Measurements from ENCODE around the gene ORC1.
"Not testable (repeated sequence)": the region's sequence is repeated elsewhere in the genome, so short reads cannot be mapped to it uniquely, and the experiment has no call there.

Gene ORC1

DNA sequence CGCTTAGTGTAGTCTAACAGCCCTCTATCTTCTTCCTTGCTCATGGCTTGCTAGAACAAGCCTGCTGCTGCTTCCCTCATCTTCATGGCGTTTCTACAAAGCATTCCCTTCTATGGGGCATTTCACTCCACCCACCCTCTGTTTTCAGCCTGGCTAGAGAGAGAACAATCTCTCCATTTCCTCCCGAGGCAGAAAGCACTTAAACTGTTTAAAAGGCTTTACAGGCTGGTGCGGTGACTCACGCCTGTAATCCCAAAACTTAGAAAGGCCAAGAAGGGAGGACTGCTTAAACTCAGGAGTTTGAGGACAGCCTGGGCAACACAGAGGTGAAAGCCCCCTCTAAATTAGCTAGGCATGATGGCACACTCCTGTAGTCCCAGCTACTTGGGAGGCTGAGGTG is 17.8 kb downstream of the ORC1 start:
- no peak for DNase-seq

DNA sequence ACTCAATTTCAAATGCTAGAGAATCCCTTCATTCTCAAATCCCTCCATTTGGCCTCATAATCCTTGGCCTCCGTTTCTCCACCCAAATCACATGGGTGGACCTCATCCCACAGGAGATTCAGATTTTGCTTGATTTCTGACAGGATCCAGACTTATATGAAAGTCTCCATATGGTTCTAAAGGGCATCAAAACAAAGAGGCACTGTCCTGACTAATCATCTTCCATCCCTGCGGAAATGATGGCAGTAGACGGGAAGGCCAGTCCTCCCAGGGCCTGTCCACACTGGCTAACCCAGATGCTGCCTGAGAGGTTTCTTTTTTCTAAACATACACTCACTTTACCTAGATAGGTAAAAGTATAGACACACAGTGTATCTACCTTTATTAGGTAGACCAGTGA is 18.8 kb downstream of the ORC1 start:
- DNase-seq = no peak

DNA sequence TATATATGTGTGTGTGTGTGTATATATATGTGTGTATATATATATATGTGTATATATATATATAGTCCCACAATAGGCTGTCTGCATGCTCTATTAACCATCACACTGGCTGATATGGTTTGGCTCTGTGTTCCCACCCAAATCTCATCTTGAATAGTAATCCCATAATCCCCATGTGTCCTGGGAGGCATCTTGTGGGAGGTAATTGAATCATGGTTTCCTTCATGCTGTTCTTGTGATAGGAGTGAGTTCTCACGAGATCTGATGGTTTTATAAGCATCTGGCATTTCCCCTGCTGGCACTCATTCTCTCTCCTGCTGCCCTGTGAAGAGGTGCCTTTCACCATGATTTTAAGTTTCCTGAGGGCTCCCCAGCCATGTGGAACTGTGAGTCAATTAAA is 34.4 kb downstream of the ORC1 start:
- DNase-seq = not testable (repeated sequence)

DNA sequence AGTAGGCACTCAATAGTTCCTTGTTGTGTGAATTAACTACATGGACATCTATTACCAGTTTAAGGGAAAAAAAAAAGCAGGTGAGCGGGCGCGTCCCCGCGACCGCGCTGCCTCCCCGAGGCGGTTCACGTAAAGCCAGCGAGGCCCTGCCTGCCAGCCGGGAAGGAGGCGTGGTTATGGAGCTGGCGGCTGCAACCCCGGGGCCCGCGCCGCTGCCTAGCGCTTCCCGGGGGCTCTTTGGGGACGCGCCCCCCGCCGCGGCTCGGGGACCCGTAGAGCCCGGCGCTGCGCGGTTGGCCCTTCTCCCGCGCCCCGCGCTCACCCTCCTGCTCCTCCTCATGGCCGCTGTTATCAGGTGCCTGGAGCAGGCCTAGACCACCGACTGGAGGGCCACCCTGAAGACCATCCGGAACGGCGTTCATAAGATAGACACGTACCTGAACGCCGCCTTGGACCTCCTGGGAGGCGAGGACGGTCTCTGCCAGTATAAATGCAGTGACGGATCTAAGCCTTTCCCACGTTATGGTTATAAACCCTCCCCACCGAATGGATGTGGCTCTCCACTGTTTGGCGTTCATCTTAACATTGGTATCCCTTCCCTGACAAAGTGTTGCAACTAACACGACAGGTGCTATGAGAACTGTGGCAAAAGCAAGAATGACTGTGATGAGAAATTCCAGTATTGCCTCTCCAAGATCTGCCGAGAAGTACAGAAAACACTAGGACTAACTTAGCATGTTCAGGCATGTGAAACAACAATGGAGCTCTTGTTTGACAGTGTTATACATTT is 35.6 kb downstream of the ORC1 start:
- DNase-seq = peak in 30 of 51 donors; percentile 3 to 56 (median 26)

DNA sequence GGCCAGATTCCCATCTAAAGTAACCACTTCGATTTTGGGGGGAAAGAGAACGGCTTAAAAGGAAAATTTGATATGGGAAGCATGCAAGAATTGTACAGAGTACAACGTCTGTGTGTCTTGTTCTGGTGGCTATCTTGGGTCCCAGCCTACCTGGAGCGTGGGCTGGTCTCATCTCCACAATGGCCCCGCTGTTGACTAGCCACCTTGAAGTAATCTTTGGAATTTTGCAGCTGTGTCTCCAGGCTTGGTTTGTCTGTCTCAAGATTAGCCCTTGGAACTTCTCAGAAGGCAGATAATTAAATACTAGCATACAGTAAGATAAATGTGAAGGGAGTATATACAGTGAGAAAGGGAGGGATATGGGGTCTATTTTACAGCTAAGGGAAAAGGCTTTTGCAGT is 37.0 kb downstream of the ORC1 start:
- DNase-seq = no peak

DNA sequence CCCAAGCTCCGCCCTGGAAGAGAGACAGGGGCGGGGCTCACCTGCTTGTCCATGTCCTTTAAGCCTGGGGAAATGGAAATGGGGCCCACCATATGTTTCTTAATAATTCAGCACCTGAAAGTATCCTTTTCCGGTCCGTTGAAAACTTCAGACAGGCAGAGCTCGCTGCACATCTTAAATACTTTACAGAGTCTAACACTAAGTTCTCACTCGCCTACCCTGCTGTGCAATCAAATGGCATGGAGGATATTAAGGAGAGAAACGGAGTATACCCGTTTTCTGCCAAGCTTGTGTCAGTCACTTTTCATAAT is 37.8 kb downstream of the ORC1 start:
- no peak for DNase-seq

DNA sequence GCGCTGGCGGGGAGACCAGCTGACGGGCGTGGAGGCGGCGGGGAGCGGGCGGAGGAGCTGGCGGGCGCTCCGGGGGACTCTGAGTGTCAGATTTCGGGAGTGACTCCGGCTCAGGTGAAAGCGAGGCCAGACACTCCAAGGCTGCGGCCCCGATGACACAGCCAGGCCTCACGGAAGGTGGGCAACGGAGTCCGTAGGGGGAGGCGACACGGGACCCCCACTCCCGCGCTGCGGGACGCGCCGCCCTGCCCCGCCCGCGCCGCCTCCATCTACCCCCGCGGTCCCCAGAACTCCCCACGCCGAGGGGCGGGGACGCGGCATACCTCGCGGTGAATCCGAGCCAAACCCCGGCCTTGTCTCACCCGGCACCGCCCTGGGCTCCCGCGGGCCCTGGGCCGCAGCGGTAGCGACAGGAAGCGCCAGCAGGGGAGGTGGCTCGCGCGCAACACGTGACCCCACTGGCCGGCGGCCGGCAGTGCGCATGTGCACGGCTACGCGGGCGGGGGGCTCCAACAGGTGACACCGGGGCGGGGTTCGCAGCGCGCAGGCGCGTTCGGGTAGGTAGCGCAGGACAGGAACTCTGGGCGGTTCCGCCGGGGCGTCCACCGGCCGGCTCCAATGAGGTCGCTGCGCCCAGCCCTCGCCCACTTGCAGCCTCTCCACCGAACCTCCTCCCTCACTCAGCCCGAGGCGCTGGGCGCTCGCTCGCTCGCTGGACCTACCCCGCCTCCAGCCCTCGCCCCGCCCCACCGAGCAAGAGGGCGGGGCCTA is 38.3 kb downstream of the ORC1 start, which contains the start of gene CC2D1B:
CC2D1B (minus strand) TSS at position 460 of the 771 bp plus-strand sequence. CDS start 1,585 bp downstream, outside the sequence.
- DNase-seq = peak; percentile 74 to 97 (median 91)

DNA sequence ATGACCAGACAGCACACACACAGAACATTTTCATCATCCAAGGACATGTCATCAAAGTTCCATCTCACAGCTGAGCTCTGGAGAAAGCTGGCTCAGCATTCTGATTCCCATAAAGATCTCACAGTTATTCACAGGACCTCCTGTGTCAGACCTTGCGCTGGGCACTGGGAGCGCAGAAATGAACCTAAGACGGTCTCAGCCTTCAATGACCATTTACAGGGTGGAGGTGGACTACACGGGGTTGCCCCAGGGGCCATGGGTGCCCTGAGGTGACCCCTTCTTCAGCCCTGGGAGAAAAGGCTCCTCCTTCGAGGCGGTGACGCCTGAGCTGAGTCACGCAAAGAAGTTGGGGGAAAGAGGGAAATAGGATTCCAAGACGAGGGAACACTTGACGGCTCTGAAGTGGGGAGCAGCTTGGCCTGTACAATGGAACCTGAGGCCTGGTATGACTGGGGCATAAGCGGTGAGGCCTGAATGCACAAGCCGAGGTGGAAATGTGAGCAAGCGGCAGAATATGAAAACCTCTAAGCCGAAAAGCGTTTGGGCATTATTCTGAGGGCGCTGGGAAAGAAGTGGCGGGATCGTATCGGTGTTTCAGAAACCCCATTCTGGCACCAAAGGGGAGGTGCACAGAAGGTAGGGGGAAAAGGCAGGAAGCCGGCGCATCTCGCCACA is 39.0 kb downstream of the ORC1 start:
- peak in 25 of 51 donors; percentile 5 to 71 (median 36) for DNase-seq

DNA sequence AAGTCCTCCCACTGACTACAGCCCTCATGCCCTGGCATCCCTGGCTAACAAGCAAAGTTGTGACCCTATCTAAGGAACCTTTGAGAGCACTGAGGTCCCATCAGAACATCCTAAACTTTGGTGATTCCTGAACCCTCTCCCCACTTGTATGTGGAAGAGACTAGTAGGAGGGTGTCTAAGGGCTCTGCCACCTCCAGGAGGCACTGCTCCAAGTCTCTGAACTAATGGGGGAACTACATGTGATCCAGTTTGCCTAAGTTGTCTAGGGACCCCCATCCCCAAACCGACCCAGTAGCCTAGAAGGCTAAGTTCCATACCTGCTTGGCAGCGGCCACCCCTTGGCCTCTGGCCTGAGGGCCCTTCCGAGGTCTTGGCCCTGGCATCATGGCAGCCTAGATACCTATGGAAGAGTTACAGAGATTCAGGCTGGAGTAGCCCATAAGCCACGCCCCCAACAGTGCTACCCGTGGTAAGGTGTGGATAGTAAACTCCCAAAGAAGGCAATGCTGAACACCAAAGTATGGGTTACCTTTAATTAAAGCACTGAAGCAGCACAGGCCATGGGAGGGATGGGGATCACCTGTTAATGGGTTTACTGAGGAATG is 39.9 kb downstream of the ORC1 start:
- no peak for DNase-seq

DNA sequence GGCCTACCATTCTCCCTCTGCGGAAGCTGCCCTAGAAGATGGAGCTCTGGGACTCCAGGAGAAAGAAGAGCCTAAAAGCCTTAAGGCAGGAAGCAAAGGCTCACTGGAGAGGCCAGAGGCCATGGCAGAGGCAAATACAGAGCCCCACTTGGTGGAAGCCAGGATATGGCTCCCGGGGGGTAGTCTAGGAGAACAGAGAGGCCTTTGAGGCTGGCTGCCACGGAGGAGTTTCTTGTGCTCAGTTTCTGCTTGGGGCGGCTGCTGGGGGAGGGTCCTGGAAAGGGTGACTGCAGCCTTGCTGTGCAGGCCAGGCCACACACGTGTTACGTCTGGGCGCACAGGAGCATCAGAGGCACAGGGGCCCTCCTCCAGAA is 43.6 kb downstream of the ORC1 start:
- DNase-seq = no peak

DNA sequence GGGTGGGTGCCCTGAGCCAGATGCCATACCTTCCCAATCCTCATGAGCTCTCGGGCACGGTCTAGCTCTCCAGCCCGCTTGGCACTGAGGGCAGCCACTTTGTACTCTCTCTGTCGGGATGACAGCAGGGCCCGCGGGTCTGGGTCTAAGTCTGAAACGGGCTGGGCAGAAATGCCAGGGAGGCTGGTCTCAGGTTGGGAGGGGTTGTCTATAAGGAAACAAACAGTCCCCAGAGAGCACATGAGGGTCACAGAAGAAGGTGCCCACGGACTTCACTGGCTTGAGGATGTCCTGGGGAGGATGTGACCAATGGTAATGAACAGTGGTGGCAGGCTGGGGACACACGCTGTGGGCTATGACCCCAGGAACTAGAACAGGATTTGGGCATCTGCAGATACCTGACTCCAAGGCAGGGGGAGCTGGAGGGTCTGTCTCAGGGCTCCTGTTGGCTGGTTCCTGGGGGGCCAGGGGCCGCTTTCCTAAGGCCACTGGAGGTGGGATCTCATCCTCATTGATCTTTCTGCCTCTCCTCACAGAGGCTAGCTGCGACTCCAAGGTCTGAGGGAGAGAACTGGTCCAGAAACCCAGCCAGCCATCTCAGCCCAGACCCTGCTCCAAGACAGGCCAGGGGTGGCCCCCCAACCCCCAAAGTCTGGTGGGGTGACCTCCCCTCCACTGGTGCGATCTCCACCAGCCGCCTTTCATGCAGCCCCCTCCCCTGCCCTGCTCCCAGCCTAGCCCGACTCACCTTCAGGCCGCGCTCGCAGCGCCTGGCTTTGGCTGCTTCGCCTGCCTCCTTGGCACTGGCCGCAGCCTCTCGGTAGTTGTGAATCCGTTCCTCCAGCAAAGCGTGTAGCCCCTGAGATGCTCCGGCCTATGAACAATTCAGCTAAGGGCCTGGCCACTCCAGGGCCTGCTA is 44.3 kb downstream of the ORC1 start:
- no peak for DNase-seq

DNA sequence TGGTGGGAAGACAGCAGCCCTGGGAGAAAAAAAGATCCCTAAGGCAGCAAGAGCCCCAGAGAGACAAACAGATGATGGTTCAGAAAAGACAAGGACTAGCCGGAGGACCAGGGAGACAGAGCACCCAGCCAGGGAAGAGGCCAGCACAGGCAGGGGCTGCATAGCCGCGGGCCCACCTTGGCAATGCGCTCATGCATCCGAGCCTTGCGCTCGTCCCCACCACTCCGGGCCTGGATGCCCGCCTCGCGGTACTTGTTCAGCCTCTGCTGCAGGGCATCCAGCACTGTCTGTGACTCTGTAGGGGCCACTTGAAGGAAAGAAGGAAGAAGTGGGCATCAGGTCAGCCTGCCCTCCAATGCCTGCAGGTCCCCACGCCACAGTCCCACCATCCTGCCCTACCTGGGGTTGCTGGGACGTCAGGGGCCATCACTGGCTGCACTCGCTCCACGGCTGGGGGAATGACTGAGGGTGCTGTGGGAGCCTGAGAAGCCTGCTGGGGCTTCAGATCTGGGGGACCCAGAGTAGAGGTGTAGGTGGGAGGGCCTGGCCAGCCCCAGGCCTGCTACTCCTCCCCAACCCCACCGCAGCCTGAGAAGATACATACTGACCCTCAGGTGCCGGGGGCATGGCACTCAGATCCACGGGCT is 45.2 kb downstream of the ORC1 start:
- no peak for DNase-seq

DNA sequence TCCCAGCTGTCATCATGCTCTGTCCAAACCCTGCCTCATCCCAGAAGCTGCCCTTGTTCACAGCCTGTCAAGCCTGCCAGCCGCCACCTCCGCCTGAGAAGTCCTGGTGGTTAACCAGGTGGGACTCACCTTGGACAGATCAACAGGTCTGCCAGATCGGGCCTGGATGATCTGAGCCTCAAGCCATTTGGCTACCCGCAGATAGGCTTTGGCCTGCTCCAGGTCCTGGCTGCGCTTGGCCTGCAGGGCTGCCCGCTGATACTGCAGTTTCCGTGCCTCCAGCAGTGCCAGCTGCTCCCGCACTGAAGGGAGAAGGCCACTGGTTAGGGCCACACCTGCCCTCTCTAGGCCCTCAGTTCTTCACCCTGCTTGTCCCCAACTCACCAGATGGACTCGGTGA is 46.8 kb downstream of the ORC1 start:
- DNase-seq = no peak

DNA sequence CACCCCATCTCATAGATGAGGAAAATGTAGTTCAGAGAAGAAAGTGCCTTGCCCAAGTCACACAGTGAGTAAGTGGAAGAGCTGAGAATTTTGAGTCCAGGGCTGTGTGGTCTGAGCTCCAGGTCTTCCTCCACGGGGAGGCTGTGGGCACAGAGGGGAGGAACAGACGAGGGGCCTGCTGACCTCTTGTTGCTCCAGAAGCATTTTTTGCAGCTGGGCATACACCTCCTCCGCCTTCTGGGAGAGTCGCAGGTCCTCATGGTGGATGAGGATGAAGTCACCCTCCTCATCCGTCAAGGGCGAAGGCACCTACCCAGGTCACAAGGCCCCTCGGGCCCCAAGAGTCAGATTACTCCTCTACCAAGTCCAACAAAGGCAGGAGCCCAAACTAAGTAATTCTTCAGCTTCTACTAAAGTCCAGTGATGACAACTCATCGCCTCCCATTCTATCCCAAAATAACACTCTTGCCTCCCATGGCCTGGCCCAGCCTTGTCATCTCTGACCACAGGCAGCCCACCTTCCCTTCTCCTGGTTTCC is 47.3 kb downstream of the ORC1 start:
- DNase-seq = no peak

DNA sequence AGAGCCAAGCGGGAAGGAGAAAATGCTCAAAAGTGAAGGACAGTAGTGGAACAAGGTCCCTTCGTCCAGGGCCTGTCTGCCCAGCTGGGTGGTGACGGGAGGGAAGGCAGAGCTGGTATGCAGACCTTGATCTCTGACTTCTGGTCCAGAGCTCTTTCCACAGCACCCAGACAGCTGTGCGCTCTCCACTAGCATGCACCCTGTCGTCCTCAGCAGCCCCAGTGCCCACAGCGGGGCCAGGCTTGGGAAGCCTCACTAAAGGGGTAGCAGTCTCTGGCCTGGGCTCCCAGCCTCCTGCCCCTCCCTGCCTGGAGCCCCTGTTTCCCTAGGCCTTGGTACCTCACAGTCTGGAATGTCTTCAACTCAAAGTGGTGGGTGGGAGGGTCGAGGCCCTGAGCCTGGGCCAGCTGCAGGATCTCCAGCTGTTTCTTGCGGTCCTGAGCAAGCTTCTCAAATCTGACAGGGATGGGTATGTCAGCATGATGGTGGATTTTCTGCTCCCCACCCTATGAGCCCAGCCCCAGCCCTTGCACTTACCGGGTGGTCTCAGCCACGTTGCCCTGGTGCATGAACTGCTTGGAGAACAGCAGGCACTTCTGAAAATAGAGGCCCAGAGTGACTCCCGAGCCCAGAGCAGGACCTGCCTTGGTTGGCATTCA is 48.2 kb downstream of the ORC1 start:
- no peak for DNase-seq

DNA sequence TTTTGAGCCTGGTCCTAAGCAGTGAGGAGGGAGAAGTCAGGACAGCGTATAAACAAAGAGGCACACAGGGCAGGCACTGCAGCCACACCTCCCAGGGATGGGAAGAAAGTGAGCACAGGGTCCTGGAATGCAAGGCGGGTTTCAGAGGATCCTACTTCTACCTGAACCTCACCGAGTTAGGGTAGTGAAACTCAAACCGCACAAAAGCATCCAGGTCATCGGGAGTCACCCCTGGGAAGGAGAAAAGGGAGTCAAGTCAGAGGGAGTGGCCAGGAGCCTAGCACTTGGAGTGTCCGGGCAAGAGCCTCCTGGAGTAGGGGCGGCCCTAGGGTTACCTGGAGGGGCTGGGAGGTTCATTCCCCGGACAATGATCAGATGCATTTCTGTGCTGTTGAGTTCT is 48.8 kb downstream of the ORC1 start:
- no peak for DNase-seq

DNA sequence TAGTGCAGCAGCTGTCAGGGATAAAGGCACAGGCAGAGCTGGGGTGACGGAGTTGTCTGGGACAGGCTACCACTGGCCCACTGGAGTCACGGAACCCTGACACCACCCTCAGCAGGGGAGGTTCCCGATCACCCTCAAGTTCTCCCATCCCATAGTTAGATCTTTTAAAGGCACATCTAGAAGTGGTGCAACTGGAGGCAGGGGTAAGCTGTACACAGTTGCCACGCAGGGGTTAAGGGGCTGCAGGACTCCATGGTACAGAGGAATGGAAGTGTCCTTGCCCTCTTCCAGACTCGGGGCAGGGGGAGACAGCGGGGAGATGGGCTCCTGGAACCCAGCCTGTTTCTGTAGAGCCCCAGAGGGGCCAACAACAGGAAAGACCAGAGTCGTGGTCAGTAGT is 51.5 kb downstream of the ORC1 start:
- no peak for DNase-seq

DNA sequence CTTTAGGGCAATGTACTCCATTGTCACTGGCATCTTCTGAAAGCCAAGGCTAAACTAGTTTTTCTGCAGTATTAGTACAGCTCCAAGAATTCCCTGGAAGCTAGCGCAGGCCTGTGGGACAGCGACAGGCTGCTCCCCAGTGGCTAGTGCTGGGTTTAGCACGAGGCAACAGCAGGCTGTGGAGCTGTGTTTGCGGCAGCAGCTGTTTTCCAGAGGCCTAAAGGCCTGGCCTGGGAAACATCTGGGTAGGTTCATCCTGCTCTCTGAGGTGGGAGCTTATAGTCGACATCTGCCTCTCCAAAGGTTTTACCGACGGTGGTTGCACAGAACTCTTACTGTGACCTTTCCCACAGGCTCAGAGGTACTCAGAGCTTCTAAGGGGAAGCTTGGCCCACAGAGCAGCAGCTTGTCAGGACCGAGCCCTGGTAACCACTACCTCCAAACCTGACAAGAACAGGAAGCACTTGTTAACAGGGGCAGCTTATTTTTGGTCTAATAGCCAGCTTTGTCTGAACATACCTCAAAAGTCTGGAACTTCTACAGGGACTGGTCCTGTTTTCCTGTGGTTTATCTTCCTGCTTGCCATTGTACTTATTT is 55.4 kb downstream of the ORC1 start:
- DNase-seq = peak in 26 of 51 donors; percentile 8 to 61 (median 35)

DNA sequence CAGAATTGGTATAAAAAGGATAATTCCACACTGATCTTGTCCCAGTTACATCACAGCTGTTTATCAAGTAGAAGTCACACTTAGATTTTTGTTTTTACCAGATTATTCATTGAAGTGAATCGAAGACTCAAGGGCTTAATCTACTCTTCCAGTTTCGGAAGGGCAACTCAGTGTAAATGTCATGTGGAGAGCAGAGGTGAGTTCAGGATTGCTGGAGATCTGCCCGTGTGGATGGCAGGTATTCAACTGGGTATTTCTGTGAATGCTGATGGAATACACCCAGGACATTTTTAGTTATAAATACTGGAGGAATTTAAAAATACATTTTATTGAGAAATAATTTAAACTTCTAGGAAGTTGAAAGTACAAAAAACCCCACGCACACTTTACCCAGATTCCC is 57.6 kb downstream of the ORC1 start:
- no peak for DNase-seq

All from hypothalamus (tissue), 51 donors.